ENCODE data around the gene ZNF524. TPM values are rescaled to one million over a fixed set of nuclear protein-coding genes. Genes with fewer than 3 reads are reported as not detected.

Gene ZNF524
- total RNA-seq, 2 experiments from 2014 or later: 9.2 to 21.6 TPM

GRCh38 chr19:55640043-55640576 is 40.0 kb downstream of the ZNF524 start:
- intact Hi-C loops (cut with micrococcal nuclease; ENCODE audit: unreplicated experiment): loop anchor here (5.0 kb wide), 1 partner anchor 502 kb away; the partner anchor contains the start of gene ZNF444
- CTCF ChIA-PET (ENCODE audit: unreplicated experiment): no interaction called here
- H2AFZ ChIP-seq (ENCODE audit: low read length): no peak overlapping the region
- peak overlapping the region; percentile 86 for H3K27ac ChIP-seq (ENCODE audit: low read depth, low read length, poor library complexity, severe bottlenecking)
- peak overlapping the region; percentile 89 for H3K4me2 ChIP-seq (ENCODE audit: low read length)
- DNase-seq (ENCODE audit: low spot score): peak; percentile 41
- POLR2A ChIA-PET: no interaction called here
- no peaks in the 10 kb centered on the region for H4K20me1 ChIP-seq (ENCODE audit: insufficient read depth, low read length)
- no TSS peak for BruUV-seq (replicated peaks)
- peaks cover 58% of the 10 kb centered on the region for H3K4me1 ChIP-seq (ENCODE audit: insufficient read depth, low read length, poor library complexity, severe bottlenecking)
- peaks cover 21% of the 10 kb centered on the region for H3K36me3 ChIP-seq (ENCODE audit: insufficient read depth, low read length)
- no peaks in the 10 kb centered on the region for H3K9me3 ChIP-seq (ENCODE audit: low read length)
- H3K4me3 ChIP-seq (ENCODE audit: low read depth, low read length, poor library complexity, severe bottlenecking): peak overlapping the region; percentile 98
- H3K79me2 ChIP-seq (ENCODE audit: insufficient read depth, low read depth, low read length): peaks cover 54% of the 10 kb centered on the region
- TF ChIP-seq EZH2phosphoT487 (IDR thresholded peaks at IDR 0.05; ENCODE audit: borderline replicate concordance, low read depth, low read length) (no peak), CTCF (conservative IDR thresholded peaks at IDR 0.05; ENCODE audit: low read length) (peak; percentile 10; the same call in 1 of the 2 replicates)
- H3K9me2 ChIP-seq (ENCODE audit: insufficient read depth, low read length): no peaks in the 10 kb centered on the region

DNA sequence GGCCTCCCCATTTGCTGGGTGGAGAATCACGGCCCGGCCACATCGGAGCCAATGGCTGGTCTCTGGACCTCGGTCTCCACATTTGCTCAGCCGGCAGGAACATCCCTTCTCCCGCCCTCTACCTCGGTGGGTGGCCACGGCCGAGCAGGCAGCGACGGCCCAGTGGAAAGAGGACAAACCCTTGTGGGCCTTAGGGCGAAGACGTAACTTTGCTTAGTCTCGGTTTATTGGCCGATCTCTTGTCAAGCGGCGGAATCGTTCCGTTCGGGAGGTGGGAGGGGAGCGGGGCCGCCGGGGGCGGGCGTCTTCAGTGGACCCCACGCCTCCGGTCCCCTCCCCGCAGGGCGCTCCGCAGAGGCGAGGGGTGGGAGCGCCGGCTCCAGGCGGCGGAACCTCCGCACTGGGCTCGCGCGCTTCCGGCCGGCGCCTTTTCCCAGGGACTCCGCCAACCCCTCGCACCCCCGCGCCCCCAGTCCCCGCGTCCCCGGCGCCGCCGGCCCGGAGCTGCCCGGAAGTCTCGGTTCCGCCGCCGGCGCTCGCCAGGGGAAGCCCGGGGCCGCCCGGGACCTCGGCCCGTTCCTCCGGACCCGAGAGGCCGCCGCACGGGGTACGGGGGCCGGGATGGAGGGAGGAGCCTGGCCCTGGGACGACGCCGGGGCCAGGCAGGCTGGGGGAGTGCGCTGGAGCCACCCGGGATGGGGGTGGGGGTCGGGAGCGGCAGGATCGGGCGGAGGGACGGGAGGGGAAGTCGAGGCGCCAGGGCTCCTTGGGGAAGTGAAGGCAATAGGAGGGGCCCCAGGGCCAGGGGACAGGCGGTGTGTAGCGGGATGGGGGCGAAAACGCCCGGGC is 40.7 kb downstream of the ZNF524 start, which contains the start of gene ZNF580:
Gene ZNF580, plus strand, starts transcription at position 426 of the 849 bp plus-strand sequence. CDS start 1,507 bp downstream, outside the sequence.
- Histone ChIP-seq H3K9me2 (ENCODE audit: insufficient read depth, low read length) (no peaks in the 10 kb centered on the region), H4K20me1 (ENCODE audit: insufficient read depth, low read length) (no peaks in the 10 kb centered on the region), H3K4me1 (ENCODE audit: insufficient read depth, low read length, poor library complexity, severe bottlenecking) (peaks cover 60% of the 10 kb centered on the region), H3K4me3 (ENCODE audit: low read depth, low read length, poor library complexity, severe bottlenecking) (peak within 1 kb of the TSS; percentile 98), H3K27ac (ENCODE audit: low read depth, low read length, poor library complexity, severe bottlenecking) (peak within 1 kb of the TSS; percentile 86), H3K79me2 (ENCODE audit: insufficient read depth, low read depth, low read length) (peaks cover 54% of the 10 kb centered on the region), H3K36me3 (ENCODE audit: insufficient read depth, low read length) (peaks cover 28% of the 10 kb centered on the region), H3K4me2 (ENCODE audit: low read length) (peak within 1 kb of the TSS; percentile 89), H3K9me3 (ENCODE audit: low read length) (no peaks in the 10 kb centered on the region), H2AFZ (ENCODE audit: low read length) (no peak within 1 kb of the TSS)
- CTCF ChIA-PET (ENCODE audit: unreplicated experiment): interaction anchor here (0.6 kb wide), 1 partner anchor 12 kb away, joined by 4 read pairs; no protein-coding TSS in a partner anchor
- peak; percentile 75 for DNase-seq (ENCODE audit: low spot score)
- BruUV-seq (replicated peaks): no TSS peak
- TF ChIP-seq CTCF (conservative IDR thresholded peaks at IDR 0.05; ENCODE audit: low read length) (no peak), EZH2phosphoT487 (IDR thresholded peaks at IDR 0.05; ENCODE audit: borderline replicate concordance, low read depth, low read length) (no peak)
- intact Hi-C loops (cut with micrococcal nuclease; ENCODE audit: unreplicated experiment): loop anchor here (5.0 kb wide), 1 partner anchor 502 kb away; the partner anchor contains the start of gene ZNF444
- POLR2A ChIA-PET: no interaction called here

Measured in OCI-LY7 (cell line).